Stimulated activated CD8-positive, alpha-beta memory T cell treated with anti-CD3 and anti-CD28 coated beads, Interleukin-15, amount 100 ng/mL, for 48 hours (primary cell): ENCODE results near the gene PRKCI.
"Not testable (repeated sequence)": the region's sequence is repeated elsewhere in the genome, so short reads cannot be mapped to it uniquely, and the experiment has no call there.

Experiments used
- DNase-seq, 2 donors: peaks; one replicate each; pipeline ENCODE4 v3.0.0-alpha.2; 2020; ENCODE audit warnings: low read depth in 2 of 2

PRKCI gene

GRCh38 chr3:170290194-170290593, 68.0 kb downstream of the PRKCI start:
- DNase-seq, result no peak

GRCh38 chr3:170295586-170295985, 73.4 kb downstream of the PRKCI start:
- DNase-seq, result no peak

- DNase-seq, result no peak
These were observed 74.5 kb downstream of the PRKCI start for GRCh38 chr3:170296703-170297102.

GRCh38 chr3:170301405-170301804, 79.2 kb downstream of the PRKCI start:
- DNase-seq, result no peak

GRCh38 chr3:170302008-170302407, 79.8 kb downstream of the PRKCI start:
- DNase-seq, result no peak

- no peak for DNase-seq
These were observed 83.8 kb downstream of the PRKCI start for GRCh38 chr3:170306015-170306414.

GRCh38 chr3:170307671-170308405, 85.6 kb downstream of the PRKCI start:
- no peak for DNase-seq

GRCh38 chr3:170309046-170309445, 86.8 kb downstream of the PRKCI start:
- DNase-seq, result no peak

GRCh38 chr3:170317954-170318353, 95.7 kb downstream of the PRKCI start:
- DNase-seq, result no peak

GRCh38 chr3:170320461-170321121, 98.4 kb downstream of the PRKCI start:
- no peak for DNase-seq

GRCh38 chr3:170321321-170322034, 99.3 kb downstream of the PRKCI start:
- DNase-seq, result no peak

- DNase-seq, result no peak
These were observed 100.5 kb downstream of the PRKCI start for GRCh38 chr3:170322566-170323269.

- DNase-seq, result no peak
These were observed 101.1 kb downstream of the PRKCI start for GRCh38 chr3:170323331-170323730.

GRCh38 chr3:170324962-170325361, 102.7 kb downstream of the PRKCI start:
- no peak for DNase-seq

- DNase-seq, result no peak
These were observed 105.0 kb downstream of the PRKCI start for GRCh38 chr3:170327040-170327808.

GRCh38 chr3:170327868-170328548, 105.8 kb downstream of the PRKCI start:
- DNase-seq, result not testable (repeated sequence)

- no peak for DNase-seq
These were observed 108.1 kb downstream of the PRKCI start for GRCh38 chr3:170330366-170330765.

- DNase-seq, result no peak
These were observed 108.9 kb downstream of the PRKCI start for GRCh38 chr3:170331143-170331542.

GRCh38 chr3:170337420-170337819, 115.2 kb downstream of the PRKCI start:
- no peak for DNase-seq

GRCh38 chr3:170338690-170339340, 116.6 kb downstream of the PRKCI start:
- DNase-seq, result no peak
